RKO (cell line): Measurements from ENCODE around the gene COG2.
"Not testable (repeated sequence)": the region's sequence is repeated elsewhere in the genome, so short reads cannot be mapped to it uniquely, and the experiment has no call there.

Source experiments
- DNase-seq: peaks from one replicate; pipeline ENCODE4 v3.0.0-alpha.2; 2016; ENCODE audit warnings: low spot score

COG2 gene

DNA sequence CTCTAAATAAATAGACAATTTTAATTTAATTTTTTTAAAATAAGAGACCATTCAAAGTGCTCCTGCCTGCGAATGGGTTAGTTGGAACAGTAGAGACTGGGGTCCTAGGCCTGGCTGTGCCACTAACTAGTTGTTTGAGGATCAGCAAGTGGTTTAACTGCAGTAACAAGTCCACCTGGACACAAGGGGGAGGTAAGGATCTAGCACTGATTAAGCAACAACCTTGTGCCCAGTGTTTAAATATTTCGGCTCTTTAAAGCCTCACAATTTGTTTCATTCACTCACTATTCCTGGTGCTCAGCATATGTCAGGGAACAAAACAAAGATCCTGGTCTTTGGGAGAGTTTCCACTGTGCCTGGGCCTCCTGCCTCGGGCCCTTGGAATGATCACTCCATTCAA is 73.2 kb downstream of the COG2 start:
- DNase-seq, result no peak

GRCh38 chr1:230716453-230716852 is 74.2 kb downstream of the COG2 start:
- DNase-seq, result not testable (repeated sequence)

- DNase-seq, result no peak
Measured at GRCh38 chr1:230717251-230717650, 75.0 kb downstream of the COG2 start.

- not testable (repeated sequence) for DNase-seq
Measured at GRCh38 chr1:230721849-230722522, 79.7 kb downstream of the COG2 start.

DNA sequence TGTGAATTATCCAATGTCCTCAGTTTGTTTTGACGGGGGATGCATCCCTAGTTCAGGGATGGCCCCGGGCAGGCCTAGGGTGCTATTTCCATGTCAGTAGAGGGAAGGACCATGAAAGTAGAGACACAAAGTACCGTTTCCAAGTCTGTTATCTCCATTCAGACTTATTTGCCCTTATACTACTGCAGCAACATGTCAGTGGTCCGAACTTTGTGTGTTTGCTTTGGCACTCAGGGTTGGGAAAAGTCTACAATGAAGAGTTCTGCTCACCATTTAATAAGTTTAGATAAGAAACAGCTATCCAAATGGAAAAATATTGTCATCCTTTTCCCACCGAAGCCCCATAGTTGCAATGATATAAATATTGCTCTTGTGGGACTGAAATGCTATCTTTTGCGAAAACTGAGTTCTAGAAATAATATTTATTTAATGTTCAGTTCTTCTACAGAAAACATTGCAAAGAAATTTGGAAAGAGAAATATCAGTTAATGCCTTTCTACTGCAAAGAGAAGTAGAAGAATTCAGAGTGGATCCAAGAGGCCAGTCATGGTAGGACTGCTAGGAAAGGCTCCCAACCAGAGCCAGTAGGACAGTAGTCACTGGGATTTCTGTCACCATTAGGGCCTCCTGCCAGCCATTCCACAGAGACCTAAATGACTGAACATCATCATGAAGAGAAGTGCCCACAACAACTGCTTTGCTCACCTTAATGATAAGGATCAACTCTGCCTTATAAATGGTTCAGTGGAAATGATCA is 83.2 kb downstream of the COG2 start:
- no peak for DNase-seq

- no peak for DNase-seq
Measured at GRCh38 chr1:230728710-230729392, 86.6 kb downstream of the COG2 start.

GRCh38 chr1:230730977-230731376 is 88.7 kb downstream of the COG2 start:
- DNase-seq, result no peak

DNA sequence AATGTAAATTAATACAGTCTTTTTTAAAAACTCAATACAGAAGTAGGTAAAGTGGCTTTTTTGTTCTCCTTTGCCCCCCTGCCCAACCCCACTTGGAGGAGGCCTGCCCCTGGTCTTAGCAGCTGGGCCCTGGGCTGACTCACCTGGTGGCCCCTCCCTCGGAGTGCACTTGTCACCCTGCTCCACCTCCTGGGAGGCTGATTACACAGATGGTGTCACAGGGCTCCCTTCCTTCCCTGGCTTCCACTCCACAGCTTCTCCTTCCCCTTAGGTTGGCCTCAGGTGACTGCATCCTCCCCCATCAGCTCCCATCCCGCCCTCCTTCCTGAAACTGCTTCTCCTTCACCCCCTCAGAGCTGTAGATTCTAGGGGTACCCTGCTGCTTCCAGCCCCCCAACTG is 93.2 kb downstream of the COG2 start:
- no peak for DNase-seq

DNA sequence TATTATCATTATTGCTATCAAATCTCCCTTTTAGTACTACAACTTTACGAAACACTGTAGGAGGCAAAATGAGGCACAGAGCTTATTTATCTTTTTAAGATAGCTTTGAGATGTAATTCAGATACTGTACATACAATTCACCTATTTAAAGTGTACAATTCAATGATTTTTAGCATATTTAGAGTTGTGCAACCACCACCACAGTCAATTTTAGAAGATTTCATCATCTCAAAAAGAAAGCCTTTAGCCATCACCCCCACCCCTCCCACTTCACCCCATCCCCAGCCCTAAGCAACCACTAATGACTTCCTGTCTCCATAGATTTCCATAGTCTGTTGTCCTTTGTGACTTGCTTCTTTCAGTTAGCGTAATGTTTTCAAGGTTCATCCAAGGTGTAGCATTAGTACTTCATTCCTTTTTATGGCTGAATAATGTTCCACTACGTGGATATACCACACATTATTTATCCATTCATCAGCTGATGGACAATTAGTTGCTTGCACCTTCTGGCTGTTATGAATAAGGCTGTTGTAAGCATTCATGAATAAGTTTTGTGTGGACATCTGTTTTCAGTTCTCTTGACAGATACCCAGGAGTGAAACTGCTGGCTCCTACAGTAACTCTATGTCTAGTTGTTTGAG is 95.5 kb downstream of the COG2 start:
- DNase-seq, result no peak

- DNase-seq, result no peak
Measured at GRCh38 chr1:230739564-230740290, 97.4 kb downstream of the COG2 start.
